ENCODE data around the gene TCP11L2. TPM values are rescaled to one million over a fixed set of nuclear protein-coding genes. Genes with fewer than 3 reads are reported as not detected.
"Not testable (repeated sequence)": the region's sequence is repeated elsewhere in the genome, so short reads cannot be mapped to it uniquely, and the experiment has no call there.

The TCP11L2 gene
- polyA plus RNA-seq, 12 donors = 8.1 to 19.2 (median 13.8) TPM; not detected in 1

- peak; percentile 87 for DNase-seq
Measured at GRCh38 chr12:106342397-106343213, 40.1 kb downstream of the TCP11L2 start.

DNA sequence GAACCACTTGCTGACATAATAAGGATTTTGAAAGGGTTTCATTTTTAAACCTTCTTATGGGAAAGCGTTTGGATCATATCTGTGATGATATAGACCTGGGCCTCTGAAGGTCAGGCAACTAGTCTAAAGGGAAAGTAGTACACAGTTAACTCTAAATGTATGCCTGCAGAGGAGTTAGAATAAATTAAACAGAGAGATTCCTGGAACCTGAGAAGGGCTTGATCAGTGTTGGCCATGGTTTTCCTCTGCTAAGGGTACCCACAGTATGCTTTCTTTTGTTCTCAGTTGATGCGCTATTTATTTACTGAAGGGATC is 40.6 kb downstream of the TCP11L2 start:
- no peak for DNase-seq

GRCh38 chr12:106344131-106344530 is 41.6 kb downstream of the TCP11L2 start:
- DNase-seq = no peak

GRCh38 chr12:106345746-106346145 is 43.2 kb downstream of the TCP11L2 start:
- DNase-seq = no peak

DNA sequence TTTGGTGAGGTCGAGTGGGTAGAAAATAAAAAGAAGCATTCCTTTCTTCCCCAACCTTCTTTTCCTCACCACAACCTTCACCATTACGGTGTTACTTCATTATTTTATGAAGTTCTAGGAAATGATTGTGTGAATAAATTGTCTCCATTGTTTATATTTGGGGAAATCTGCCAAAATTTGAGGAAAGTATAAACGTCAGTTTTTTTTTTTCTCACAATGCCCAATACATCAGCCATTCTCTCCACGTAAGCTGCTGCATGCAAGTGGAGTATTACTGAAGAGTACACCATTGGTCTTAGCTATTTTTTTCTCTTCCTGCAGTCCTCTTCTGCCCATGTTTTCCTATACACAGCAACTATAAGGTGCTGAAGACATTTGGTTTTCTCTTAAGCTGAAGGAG is 45.9 kb downstream of the TCP11L2 start:
- no peak for DNase-seq

GRCh38 chr12:106353175-106353574 is 50.6 kb downstream of the TCP11L2 start:
- DNase-seq = no peak

- DNase-seq = peak; percentile 97
Measured at GRCh38 chr12:106357549-106358395, 55.2 kb downstream of the TCP11L2 start, which contains the start of gene POLR3B. Gene POLR3B, plus strand, starts transcription at chr12:106357748. Its CDS starts 132 bp downstream, at chr12:106357880.

- DNase-seq = no peak
Measured at GRCh38 chr12:106358396-106359241, 56.1 kb downstream of the TCP11L2 start.

DNA sequence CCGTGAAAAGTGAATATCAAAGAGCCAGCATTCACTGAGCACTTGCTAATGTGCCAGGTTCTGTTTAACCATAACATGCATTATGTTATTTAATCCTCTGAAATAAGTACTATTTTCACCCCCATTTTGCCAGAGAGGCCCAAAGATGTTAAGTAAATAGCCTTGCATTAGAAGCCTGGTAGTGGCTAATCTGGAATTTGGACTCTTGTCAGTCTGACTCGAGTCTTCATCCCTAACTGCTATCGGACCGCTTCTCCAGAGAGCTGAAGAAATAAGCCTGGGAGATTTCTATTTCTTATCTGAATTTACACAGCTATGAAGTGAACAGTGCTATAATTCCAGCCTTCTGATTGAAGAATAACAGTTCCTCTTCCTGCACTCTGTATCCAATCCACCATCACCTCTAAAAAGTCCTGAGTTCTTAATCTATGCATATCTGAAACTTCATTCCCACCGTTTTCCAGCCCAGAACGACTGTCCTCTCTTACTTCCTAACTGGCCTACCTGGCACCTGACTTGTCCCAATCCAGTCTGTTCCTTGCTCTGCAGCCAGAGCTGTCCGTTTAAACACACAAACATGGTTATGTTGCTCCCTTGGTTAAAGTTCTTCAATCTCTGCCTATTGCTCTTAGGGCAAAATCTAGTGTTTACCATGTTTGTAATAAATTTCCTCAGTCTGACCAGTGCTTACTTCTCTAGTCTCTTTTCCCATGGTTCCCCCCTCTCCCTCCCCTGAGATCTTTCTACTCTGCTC is 57.3 kb downstream of the TCP11L2 start:
- DNase-seq = no peak

GRCh38 chr12:106360400-106360994 is 58.0 kb downstream of the TCP11L2 start:
- DNase-seq = no peak

- no peak for DNase-seq
Measured at GRCh38 chr12:106362971-106363370, 60.4 kb downstream of the TCP11L2 start.

- no peak for DNase-seq
Measured at GRCh38 chr12:106364261-106364660, 61.7 kb downstream of the TCP11L2 start.

DNA sequence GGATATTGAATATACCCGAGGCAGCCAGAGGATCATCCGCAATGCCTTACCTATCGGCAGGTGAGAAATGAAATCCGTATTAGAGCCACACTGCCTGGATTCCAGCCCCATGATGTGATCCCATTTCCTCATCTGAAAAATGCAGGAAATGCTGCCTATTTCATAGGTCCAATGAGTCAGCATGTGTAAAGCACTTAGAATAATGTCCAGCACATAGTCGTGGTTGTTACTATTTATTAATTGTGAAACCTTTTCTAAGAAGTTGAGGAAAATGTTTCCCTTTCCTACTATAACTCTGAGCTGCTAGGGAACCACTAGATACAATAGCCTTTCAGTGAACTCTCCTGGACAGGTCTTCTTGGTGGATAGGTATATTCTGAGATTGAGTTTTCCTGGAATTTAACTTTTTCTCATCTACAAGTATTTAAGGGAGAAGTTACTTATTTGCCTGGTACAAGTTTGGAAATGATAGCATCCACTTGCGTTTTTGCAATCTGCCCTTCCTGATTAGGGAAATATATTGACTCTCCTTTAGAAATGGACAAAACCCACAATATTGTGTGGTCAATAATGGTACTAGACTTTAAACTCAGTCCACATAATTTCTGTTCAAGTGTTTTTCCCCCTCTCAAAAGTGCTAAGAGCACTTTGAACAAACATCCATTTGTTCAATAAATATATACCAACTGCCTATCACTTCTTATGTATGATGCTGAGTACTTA is 67.3 kb downstream of the TCP11L2 start:
- no peak for DNase-seq

GRCh38 chr12:106378788-106379187 is 76.3 kb downstream of the TCP11L2 start:
- DNase-seq = no peak

GRCh38 chr12:106380954-106381353 is 78.4 kb downstream of the TCP11L2 start:
- no peak for DNase-seq

GRCh38 chr12:106381866-106382265 is 79.3 kb downstream of the TCP11L2 start:
- not testable (repeated sequence) for DNase-seq

DNA sequence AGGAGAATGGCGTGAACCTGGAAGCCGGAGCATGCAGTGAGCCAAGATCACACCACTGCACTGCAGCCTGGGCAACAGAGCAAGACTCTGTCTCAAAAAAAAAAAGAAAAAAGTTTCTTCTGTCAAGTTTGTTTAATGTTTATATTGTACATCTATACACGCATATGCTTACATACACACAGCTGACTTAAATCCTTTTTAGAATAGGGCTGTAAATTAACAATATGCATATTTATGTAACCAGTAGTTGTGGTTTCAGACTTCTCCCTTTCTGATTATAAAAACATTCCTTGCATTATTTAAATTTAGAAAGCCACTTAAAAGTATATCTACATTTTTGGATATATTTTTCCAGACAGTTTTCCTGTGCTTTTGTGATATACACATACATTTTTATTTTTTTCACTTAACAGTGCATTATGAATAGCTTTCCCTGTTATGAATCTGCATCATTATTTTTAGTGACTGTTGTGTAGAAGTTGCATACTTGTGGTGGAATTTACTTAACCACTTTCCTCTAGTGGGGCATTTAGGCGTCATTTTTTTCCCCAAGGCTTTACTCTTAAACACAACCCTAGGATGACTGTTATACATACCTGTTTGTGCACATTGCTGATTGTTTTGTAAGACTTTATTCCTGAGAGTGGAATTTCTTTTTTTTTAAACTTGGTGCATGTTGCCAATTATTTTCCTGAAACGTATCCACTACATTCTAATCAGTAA is 84.4 kb downstream of the TCP11L2 start:
- DNase-seq = no peak

- no peak for DNase-seq
Measured at GRCh38 chr12:106387848-106388377, 85.4 kb downstream of the TCP11L2 start.

DNA sequence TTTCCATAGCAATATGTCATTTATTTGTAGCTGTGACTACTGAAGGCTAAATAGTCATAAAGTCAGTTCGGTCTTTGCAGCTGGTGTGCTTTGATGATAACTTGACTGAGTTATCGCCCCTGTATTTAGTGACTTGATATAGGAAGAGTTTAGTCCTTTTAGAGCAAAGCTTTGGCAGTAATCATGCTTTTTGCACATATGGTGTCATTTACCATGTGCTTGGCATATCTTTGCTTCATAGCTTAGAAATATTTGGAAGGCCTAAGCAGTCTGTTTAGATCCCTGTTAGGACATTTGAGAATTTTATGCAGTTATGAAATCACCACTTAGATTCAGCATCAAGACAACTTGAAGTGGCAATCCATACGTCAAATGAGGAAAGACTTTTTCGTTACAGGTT is 86.6 kb downstream of the TCP11L2 start:
- DNase-seq = peak; percentile 10

All from muscle of arm (tissue), 12 donors.